Measurements from ENCODE around the gene VASN. TPM values are rescaled to one million over a fixed set of nuclear protein-coding genes. Genes with fewer than 3 reads are reported as not detected.

The VASN gene
- total RNA-seq, 1 experiment from 2014 or later, result 5.4 TPM

DNA sequence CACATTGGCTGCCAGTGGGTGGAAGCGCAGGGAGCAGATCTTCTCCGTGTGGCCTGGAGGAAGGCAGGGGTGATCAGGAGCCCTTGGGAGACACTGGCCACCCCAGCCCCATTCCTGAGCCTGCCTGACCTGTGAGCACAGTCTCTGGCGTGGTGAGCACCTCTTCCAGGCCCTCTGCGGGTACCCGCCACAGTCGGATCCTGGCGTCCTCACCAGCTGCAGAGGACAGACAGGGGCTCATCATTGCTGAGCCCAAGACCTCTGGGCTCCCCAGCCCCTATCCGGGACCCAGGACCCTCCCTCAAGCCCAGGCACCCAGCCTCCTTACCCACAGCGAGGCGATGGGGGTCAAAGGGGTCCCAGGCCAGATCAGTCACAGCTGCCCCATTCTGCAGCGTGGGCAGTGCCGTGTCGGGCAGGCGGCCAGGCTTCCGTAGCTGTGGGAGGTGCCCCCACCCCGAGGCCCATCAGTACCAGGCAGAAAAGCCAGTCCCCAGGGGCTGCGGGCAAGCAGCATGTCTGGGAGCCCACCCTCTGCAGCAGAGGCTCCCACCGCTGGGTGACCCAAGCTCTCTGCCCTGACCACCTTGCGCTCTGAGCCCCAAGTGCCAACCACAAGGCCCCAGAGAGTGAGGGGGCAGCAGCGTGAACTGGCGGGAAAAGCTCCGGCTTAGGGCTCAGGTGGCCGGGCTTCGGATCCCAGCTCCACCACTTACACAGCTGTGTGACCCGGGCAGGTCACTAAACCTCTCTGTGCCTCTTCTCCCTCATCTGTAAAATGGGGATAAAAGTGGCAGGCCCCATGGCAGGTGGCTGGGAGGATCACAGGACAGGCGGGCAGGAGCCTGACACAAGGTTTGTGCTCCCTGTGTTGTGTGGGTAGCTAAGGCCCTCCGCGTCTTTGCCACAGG, 10.4 kb upstream of the VASN start:
- no peaks in the 10 kb centered on the region for H3K27me3 ChIP-seq (replicated peaks; ENCODE audit: insufficient read depth, low read depth, low read length, poor library complexity)
- no peak overlapping the region for H3K4me3 ChIP-seq (ENCODE audit: low read depth, low read length, poor library complexity, severe bottlenecking)
- DNase-seq (ENCODE audit: low spot score), result no peak
- ChIA-PET POLR2A (ENCODE audit: low non-redundant PET) (no interaction called here), CTCF (interaction anchor here (3.8 kb wide), 1 partner anchor 42 kb away, joined by 37 read pairs; no protein-coding TSS in a partner anchor)
- H3K36me3 ChIP-seq (ENCODE audit: insufficient read depth, low read length, poor library complexity, severe bottlenecking), result no peaks in the 10 kb centered on the region
- TF ChIP-seq, protein P1, sequence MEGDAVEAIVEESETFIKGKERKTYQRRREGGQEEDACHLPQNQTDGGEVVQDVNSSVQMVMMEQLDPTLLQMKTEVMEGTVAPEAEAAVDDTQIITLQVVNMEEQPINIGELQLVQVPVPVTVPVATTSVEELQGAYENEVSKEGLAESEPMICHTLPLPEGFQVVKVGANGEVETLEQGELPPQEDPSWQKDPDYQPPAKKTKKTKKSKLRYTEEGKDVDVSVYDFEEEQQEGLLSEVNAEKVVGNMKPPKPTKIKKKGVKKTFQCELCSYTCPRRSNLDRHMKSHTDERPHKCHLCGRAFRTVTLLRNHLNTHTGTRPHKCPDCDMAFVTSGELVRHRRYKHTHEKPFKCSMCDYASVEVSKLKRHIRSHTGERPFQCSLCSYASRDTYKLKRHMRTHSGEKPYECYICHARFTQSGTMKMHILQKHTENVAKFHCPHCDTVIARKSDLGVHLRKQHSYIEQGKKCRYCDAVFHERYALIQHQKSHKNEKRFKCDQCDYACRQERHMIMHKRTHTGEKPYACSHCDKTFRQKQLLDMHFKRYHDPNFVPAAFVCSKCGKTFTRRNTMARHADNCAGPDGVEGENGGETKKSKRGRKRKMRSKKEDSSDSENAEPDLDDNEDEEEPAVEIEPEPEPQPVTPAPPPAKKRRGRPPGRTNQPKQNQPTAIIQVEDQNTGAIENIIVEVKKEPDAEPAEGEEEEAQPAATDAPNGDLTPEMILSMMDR (conservative IDR thresholded peaks at IDR 0.05; ENCODE audit: low read depth, low read length), result no peak
- TF ChIP-seq EZH2 (IDR thresholded peaks at IDR 0.05; ENCODE audit: borderline replicate concordance, low read depth, low read length, poor library complexity, severe bottlenecking), result no peak
- intact Hi-C loops (cut with micrococcal nuclease; ENCODE audit: unreplicated experiment), result no loop called here
- no peak overlapping the region for H3K27ac ChIP-seq (ENCODE audit: low read depth, low read length, poor library complexity, severe bottlenecking)
- no TSS peak for BruUV-seq (replicated peaks)
- no peaks in the 10 kb centered on the region for H3K4me1 ChIP-seq (ENCODE audit: insufficient read depth, low read length, poor library complexity, severe bottlenecking)
- no peaks in the 10 kb centered on the region for H3K9me3 ChIP-seq (ENCODE audit: low read depth, low read length, poor library complexity, severe bottlenecking)

DNA sequence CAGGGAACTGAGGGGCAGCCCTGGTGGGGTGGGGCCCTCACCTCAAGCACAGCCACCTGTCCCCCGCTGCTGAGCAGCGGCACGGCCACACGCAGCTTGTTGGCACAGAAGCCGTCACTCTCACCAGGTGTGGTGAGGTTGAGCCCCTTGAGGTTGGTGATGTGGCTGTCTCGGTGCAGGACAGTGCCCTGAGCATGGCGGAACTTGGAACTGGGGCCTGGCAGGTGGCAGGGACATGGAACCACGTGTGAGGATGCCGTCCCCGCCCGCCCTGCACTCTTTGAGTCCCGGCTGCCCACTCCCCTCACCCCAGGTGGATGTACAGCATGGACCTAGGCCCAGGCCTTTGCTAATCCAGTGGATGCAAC, 9.7 kb upstream of the VASN start:
- H3K9me3 ChIP-seq (ENCODE audit: low read depth, low read length, poor library complexity, severe bottlenecking), result no peaks in the 10 kb centered on the region
- H3K27me3 ChIP-seq (replicated peaks; ENCODE audit: insufficient read depth, low read depth, low read length, poor library complexity), result no peaks in the 10 kb centered on the region
- no peak overlapping the region for H3K27ac ChIP-seq (ENCODE audit: low read depth, low read length, poor library complexity, severe bottlenecking)
- ChIA-PET CTCF (no interaction called here), POLR2A (ENCODE audit: low non-redundant PET) (no interaction called here)
- DNase-seq (ENCODE audit: low spot score), result no peak
- H3K4me1 ChIP-seq (ENCODE audit: insufficient read depth, low read length, poor library complexity, severe bottlenecking), result no peaks in the 10 kb centered on the region
- intact Hi-C loops (cut with micrococcal nuclease; ENCODE audit: unreplicated experiment), result no loop called here
- no TSS peak for BruUV-seq (replicated peaks)
- H3K4me3 ChIP-seq (ENCODE audit: low read depth, low read length, poor library complexity, severe bottlenecking), result no peak overlapping the region
- TF ChIP-seq EZH2 (IDR thresholded peaks at IDR 0.05; ENCODE audit: borderline replicate concordance, low read depth, low read length, poor library complexity, severe bottlenecking), result no peak
- TF ChIP-seq, protein P1 (conservative IDR thresholded peaks at IDR 0.05; ENCODE audit: low read depth, low read length), result no peak
- H3K36me3 ChIP-seq (ENCODE audit: insufficient read depth, low read length, poor library complexity, severe bottlenecking), result no peaks in the 10 kb centered on the region

DNA sequence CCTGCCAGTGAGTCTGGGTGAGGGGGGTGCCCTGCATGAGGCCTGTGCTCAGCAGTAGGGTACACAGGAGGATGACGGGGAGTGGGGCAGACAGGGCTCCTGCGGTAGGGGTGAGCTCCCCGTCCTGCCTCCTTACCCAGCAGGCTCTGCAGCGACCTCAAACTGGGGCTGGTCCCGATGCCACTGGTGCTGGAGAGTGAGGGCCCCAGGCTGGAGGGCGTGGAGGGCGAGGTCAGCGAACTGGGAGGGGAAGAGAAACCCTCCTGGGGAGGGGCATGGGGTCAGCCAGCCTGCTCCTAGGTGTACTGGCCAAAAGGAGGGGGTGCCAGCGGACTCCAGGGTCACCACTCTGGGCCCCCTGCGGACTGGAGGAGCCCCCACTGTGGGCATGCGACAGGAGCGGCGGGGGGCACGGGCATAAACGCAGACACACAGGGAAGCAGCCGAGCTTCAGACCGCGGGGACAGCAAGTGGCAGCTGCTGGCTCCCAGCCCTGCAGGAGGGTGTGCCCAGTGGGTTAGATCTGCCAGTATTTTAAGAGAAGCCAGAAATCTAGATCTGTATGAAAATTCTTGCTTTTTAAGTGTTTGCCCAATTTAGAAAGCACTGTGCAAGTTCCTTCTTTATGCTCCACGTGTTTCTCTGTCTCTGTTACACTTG, 9.0 kb upstream of the VASN start:
- POLR2A ChIA-PET (ENCODE audit: low non-redundant PET), result no interaction called here

More for the DNA sequence above, 9.0 kb upstream of the VASN start:
- Histone ChIP-seq H3K4me1 (ENCODE audit: insufficient read depth, low read length, poor library complexity, severe bottlenecking) (no peaks in the 10 kb centered on the region), H3K36me3 (ENCODE audit: insufficient read depth, low read length, poor library complexity, severe bottlenecking) (no peaks in the 10 kb centered on the region), H3K4me3 (ENCODE audit: low read depth, low read length, poor library complexity, severe bottlenecking) (no peak overlapping the region), H3K27ac (ENCODE audit: low read depth, low read length, poor library complexity, severe bottlenecking) (no peak overlapping the region), H3K9me3 (ENCODE audit: low read depth, low read length, poor library complexity, severe bottlenecking) (no peaks in the 10 kb centered on the region), H3K27me3 (replicated peaks; ENCODE audit: insufficient read depth, low read depth, low read length, poor library complexity) (no peaks in the 10 kb centered on the region)
- DNase-seq (ENCODE audit: low spot score), result no peak
- TF ChIP-seq, protein P1 (conservative IDR thresholded peaks at IDR 0.05; ENCODE audit: low read depth, low read length), result no peak
- no peak for TF ChIP-seq EZH2 (IDR thresholded peaks at IDR 0.05; ENCODE audit: borderline replicate concordance, low read depth, low read length, poor library complexity, severe bottlenecking)
- CTCF ChIA-PET, result no interaction called here
- BruUV-seq (replicated peaks), result no TSS peak
- intact Hi-C loops (cut with micrococcal nuclease; ENCODE audit: unreplicated experiment), result no loop called here

Measured in A673 (cell line).